ENCODE data around the gene ATN1. TPM values are rescaled to one million over a fixed set of nuclear protein-coding genes. Genes with fewer than 3 reads are reported as not detected.
A peak's percentile ranks its signal among the peaks of the same experiment; 100 is the strongest.

The ATN1 gene
- total and polyA plus RNA-seq, 2 of the 4 experiments (the other 2 are of a cell fraction): 3.4 to 58.7 TPM

DNA sequence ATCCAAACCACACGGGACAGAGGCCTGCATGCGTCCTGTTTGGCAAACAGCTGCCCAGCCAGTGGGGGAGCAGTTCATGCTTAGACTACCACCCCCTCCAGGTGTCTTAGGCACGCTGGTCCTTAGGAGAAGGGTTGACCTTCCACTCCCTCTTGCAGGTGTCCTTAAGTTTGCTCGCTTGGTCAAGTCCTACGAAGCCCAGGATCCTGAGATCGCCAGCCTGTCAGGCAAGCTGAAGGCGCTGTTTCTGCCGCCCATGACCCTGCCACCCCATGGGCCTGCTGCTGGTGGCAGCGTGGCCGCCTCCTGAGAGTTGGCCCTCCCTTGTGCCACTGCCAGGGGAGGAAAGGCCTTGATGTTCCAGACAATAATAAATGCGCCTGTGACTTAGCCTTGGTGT lies 17.9 kb downstream of the ATN1 start:
- ChIA-PET CTCF (interaction anchor here (1.4 kb wide), 1 partner anchor 147 kb away, joined by 3 read pairs; no protein-coding TSS in a partner anchor), POLR2A (ENCODE audit: unreplicated experiment) (interaction anchor here (0.7 kb wide), 1 partner anchor 54 kb away, joined by 5 read pairs; no protein-coding TSS in a partner anchor)
- Histone ChIP-seq H3K9ac (ENCODE audit: low read depth, low read length) (no peak overlapping the region), H2AFZ (replicated peaks; ENCODE audit: low read length, poor library complexity) (no peak overlapping the region), H3K79me1 (ENCODE audit: low read depth in 1 of 2, low read length in 2 of 2) (peaks cover 8 to 22% of the 10 kb centered on the region in 2 experiments), H3K4me3 (ENCODE audit: insufficient read depth, low read depth, low read length) (no peak overlapping the region), H2AK5ac (ENCODE audit: low read depth, low read length) (peak overlapping the region; percentile 44; the same call in 1 of the 2 replicates), H3K56ac (ENCODE audit: extremely low read depth, insufficient read depth, low read length) (no peak overlapping the region), H2BK20ac (ENCODE audit: low read depth, low read length) (no peak overlapping the region), H4K5ac (ENCODE audit: low read depth, low read length) (no peak overlapping the region), H3K9me3 (ENCODE audit: control insufficient read depth, insufficient read depth, low read length) (no peaks in the 10 kb centered on the region), H3K18ac (ENCODE audit: low read depth, low read length) (no peak overlapping the region), H2BK15ac (ENCODE audit: low read depth, low read length) (no peak overlapping the region), H3K27ac (ENCODE audit: insufficient read depth, low read length) (no peak overlapping the region), H2BK120ac (ENCODE audit: low read depth, low read length) (no peak overlapping the region), H2BK5ac (ENCODE audit: low read depth, low read length, poor library complexity, severe bottlenecking) (no peak overlapping the region), H3K36me3 (ENCODE audit: control insufficient read depth, insufficient read depth, low read length) (peaks cover 22% of the 10 kb centered on the region), H3K4me2 (ENCODE audit: low read depth, low read length) (no peak overlapping the region), H3K4ac (ENCODE audit: low read depth, low read length) (peak overlapping the region; percentile 60), H3K9me1 (ENCODE audit: insufficient read depth, low read length) (0 out of 2 replicates have a peak, but pooled peaks cover 2% of the 10 kb centered on the region), H2AK9ac (replicated peaks; ENCODE audit: low read depth, low read length, poor library complexity) (peak overlapping the region; percentile 11), H3K4me1 (ENCODE audit: control insufficient read depth, insufficient read depth, low read length) (peaks cover 5% of the 10 kb centered on the region; the same call in 1 of the 2 replicates), H4K91ac (ENCODE audit: insufficient read depth, low read depth, low read length) (no peak overlapping the region), H4K20me1 (ENCODE audit: insufficient read depth, low read length) (no peaks in the 10 kb centered on the region; the same call in 1 of the 2 replicates), H4K8ac (ENCODE audit: low read depth in 2 of 2, low read length in 2 of 2) (peak overlapping the region in 1 of 2 experiments; percentile 61; a peak in 2 of 4 replicates), H3K14ac (replicated peaks; ENCODE audit: low read depth, low read length) (no peak overlapping the region), H3K27me3 (ENCODE audit: control insufficient read depth, insufficient read depth, low read length) (no peaks in the 10 kb centered on the region), H3K23ac (ENCODE audit: low read depth, low read length) (no peak overlapping the region)
- dilution Hi-C loops (cut with HindIII; ENCODE audit: low sequenced_read_pairs, unreplicated experiment): no loop called here
- 92% methylated on average over 9 of the region's 11 CpGs; no CpG with 5 or more reads in 1 of the 2 experiments for WGBS, 2 experiments (ENCODE audit: extremely low coverage in 2 of 2, insufficient read length in 1 of 2)
- ATAC-seq (ENCODE audit: low read depth) (no peak), DNase-seq (no peak)
- no peak for TF ChIP-seq POLR2A (IDR thresholded peaks at IDR 0.05; ENCODE audit: low read depth, low read length)
- TF ChIP-seq MAFK (IDR thresholded peaks at IDR 0.05; ENCODE audit: low read depth, low read length): no peak
- TF ChIP-seq, protein P1, sequence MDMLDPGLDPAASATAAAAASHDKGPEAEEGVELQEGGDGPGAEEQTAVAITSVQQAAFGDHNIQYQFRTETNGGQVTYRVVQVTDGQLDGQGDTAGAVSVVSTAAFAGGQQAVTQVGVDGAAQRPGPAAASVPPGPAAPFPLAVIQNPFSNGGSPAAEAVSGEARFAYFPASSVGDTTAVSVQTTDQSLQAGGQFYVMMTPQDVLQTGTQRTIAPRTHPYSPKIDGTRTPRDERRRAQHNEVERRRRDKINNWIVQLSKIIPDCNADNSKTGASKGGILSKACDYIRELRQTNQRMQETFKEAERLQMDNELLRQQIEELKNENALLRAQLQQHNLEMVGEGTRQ (IDR thresholded peaks at IDR 0.05; ENCODE audit: low read depth, low read length): no peak
- no peak for TF ChIP-seq SMC3 (IDR thresholded peaks at IDR 0.05; ENCODE audit: low read depth, low read length)
- TF ChIP-seq CHD1 (IDR thresholded peaks at IDR 0.05; ENCODE audit: low read depth, low read length): no peak
- TF ChIP-seq MXI1 (IDR thresholded peaks at IDR 0.05; ENCODE audit: borderline replicate concordance, low read depth, low read length): no peak
- no peak for TF ChIP-seq CEBPB (IDR thresholded peaks at IDR 0.05; ENCODE audit: low read depth, low read length)
- TF ChIP-seq NFE2L2 (IDR thresholded peaks at IDR 0.05; ENCODE audit: low read depth, low read length): no peak
- TF ChIP-seq, protein P2, sequence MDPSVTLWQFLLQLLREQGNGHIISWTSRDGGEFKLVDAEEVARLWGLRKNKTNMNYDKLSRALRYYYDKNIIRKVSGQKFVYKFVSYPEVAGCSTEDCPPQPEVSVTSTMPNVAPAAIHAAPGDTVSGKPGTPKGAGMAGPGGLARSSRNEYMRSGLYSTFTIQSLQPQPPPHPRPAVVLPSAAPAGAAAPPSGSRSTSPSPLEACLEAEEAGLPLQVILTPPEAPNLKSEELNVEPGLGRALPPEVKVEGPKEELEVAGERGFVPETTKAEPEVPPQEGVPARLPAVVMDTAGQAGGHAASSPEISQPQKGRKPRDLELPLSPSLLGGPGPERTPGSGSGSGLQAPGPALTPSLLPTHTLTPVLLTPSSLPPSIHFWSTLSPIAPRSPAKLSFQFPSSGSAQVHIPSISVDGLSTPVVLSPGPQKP (IDR thresholded peaks at IDR 0.05; ENCODE audit: borderline replicate concordance, low read depth, low read length): no peak
- intact Hi-C loops (cut with micrococcal nuclease): no loop called here
- no TSS peak for BruUV-seq (replicated peaks)
- in situ Hi-C loops (cut with MboI; ENCODE audit: low sequenced_read_pairs): loop anchor here (10.0 kb wide), 1 partner anchor 169 kb away; no protein-coding TSS in a partner anchor

All from IMR-90 (cell line).